H1 (cell line): ENCODE data around the gene MAP4K4. TPM values are rescaled to one million over a fixed set of nuclear protein-coding genes. Genes with fewer than 3 reads are reported as not detected.

ENCODE experiments used
- CTCF ChIA-PET: fragments of 300-600 bp; sonication (Branson Sonifier 250); formaldehyde crosslinking; loops from one replicate; lab custom pipeline; 2021; ENCODE audit not compliant: partially characterized antibody; lab: Charles Lee
- POLR2A ChIA-PET: fragments of 300-600 bp; sonication (Branson Sonifier 250); formaldehyde crosslinking; loops from one replicate; lab custom pipeline; 2021; ENCODE audit warnings: inconsistent platforms; ENCODE audit not compliant: partially characterized antibody; lab: Charles Lee
- DNase-seq, 2 experiments: peaks; one replicate each; pipeline versions ENCODE4 v3.0.0 to v3.0.0-alpha.2; 2010 to 2022; ENCODE audit warnings: low spot score in 2 of 2, low read depth in 1 of 2, mixed read lengths in 1 of 2
- FAIRE-seq: peaks from 2 replicates; lab custom pipeline; 2011; peaks lifted over from hg19 to GRCh38; lab: Jason Lieb, UNC
- H2AFZ ChIP-seq: 2 replicates; pipeline ENCODE4 v1.8.1; 2012; ENCODE audit warnings: low read length, inconsistent platforms
- H2AK5ac ChIP-seq: 2 replicates; pipeline ENCODE4 v1.6.1; 2013; ENCODE audit warnings: low read depth, low read length
- H2BK120ac ChIP-seq: replicated peaks from 2 replicates; pipeline ENCODE3; 2013; ENCODE audit warnings: low read depth, low read length, inconsistent platforms
- H2BK12ac ChIP-seq: 2 replicates; pipeline ENCODE4 v1.6.1; 2013; ENCODE audit warnings: low read depth, low read length
- H2BK15ac ChIP-seq: 2 replicates; pipeline ENCODE4 v1.6.1; 2013; ENCODE audit warnings: low read length
- H2BK20ac ChIP-seq: 2 replicates; pipeline ENCODE4 v1.6.1; 2013; ENCODE audit warnings: low read length
- H2BK5ac ChIP-seq: 2 replicates; pipeline ENCODE4 v1.6.1; 2013; ENCODE audit warnings: low read depth, low read length
- H3K14ac ChIP-seq: 2 replicates; pipeline ENCODE4 v1.6.1; 2013; ENCODE audit warnings: inconsistent platforms; ENCODE audit not compliant: insufficient read length
- H3K18ac ChIP-seq: 2 replicates; pipeline ENCODE4 v1.6.1; 2013; ENCODE audit warnings: low read length; ENCODE audit errors: extremely low read depth
- H3K23ac ChIP-seq: 2 replicates; pipeline ENCODE4 v1.6.1; 2013; ENCODE audit warnings: inconsistent platforms; ENCODE audit not compliant: insufficient read length
- H3K23me2 ChIP-seq: 2 replicates; pipeline ENCODE4 v1.6.1; 2013; ENCODE audit warnings: low read depth, low read length
- H3K27ac ChIP-seq: 2 replicates; pipeline ENCODE4 v1.6.1; 2011; ENCODE audit warnings: low read depth, low read length, inconsistent platforms
- H3K27me3 ChIP-seq, 4 experiments: replicated peaks in 1 of 4; 1 replicate in 1 of 4; 2 replicates in 3 of 4; pipeline versions ENCODE4 v1.6.1 to v1.8.1; 2011 to 2013; ENCODE audit warnings: low read length in 3 of 4, mild to moderate bottlenecking in 3 of 4, inconsistent platforms in 2 of 4, mixed read lengths in 2 of 4, moderate library complexity in 1 of 4; ENCODE audit not compliant: control insufficient read depth in 3 of 4, insufficient read depth in 3 of 4; ENCODE audit errors: extremely low read depth in 1 of 4
- H3K36me3 ChIP-seq, 4 experiments: 2 replicates each; pipeline versions ENCODE4 v1.6.1 to v1.8.1; 2011 to 2013; ENCODE audit warnings: mild to moderate bottlenecking in 4 of 4, low read length in 3 of 4, moderate library complexity in 2 of 4, control low read depth in 1 of 4, inconsistent platforms in 1 of 4; ENCODE audit not compliant: insufficient read depth in 4 of 4, control insufficient read depth in 2 of 4
- H3K4ac ChIP-seq: replicated peaks from 2 replicates; pipeline ENCODE3; 2013; ENCODE audit warnings: low read length, low read depth, mixed read lengths, inconsistent platforms; ENCODE audit not compliant: insufficient read length
- H3K4me1 ChIP-seq, 4 experiments: replicated peaks in 1 of 4; 1 replicate in 1 of 4; 2 replicates in 3 of 4; pipeline versions ENCODE4 v1.6.1 to v1.8.1; 2011 to 2013; ENCODE audit warnings: low read length in 3 of 4, inconsistent platforms in 2 of 4, mixed read lengths in 1 of 4; ENCODE audit not compliant: insufficient read depth in 4 of 4, control insufficient read depth in 3 of 4
- H3K4me2 ChIP-seq, 2 experiments: 2 replicates each; pipeline versions ENCODE4 v1.6.1 to v1.8.1; 2011 to 2013; ENCODE audit warnings: low read depth in 2 of 2, low read length in 2 of 2, control low read depth in 1 of 2, inconsistent platforms in 1 of 2, mild to moderate bottlenecking in 1 of 2; ENCODE audit not compliant: insufficient read depth in 1 of 2
- H3K4me3 ChIP-seq, 4 experiments: fragments of 200-600, 300-600 bp in 1 of 4; sonication (generic), shearing (Covaris generic), sonication (Bioruptor Twin) in 1 of 4; 2 replicates each; pipeline versions ENCODE4 v1.5.1 to v1.8.1; 2011 to 2016; ENCODE audit warnings: low read length in 4 of 4, low read depth in 3 of 4, control low read depth in 2 of 4, inconsistent platforms in 2 of 4, mild to moderate bottlenecking in 2 of 4, mixed read lengths in 1 of 4, moderate library complexity in 1 of 4; ENCODE audit not compliant: insufficient read depth in 2 of 4; ENCODE audit errors: extremely low read depth in 1 of 4
- H3K56ac ChIP-seq: replicated peaks from 2 replicates; pipeline ENCODE3; 2013; ENCODE audit warnings: low read depth, mild to moderate bottlenecking, mixed read lengths, low read length, inconsistent platforms; ENCODE audit not compliant: insufficient read length
- H3K79me1 ChIP-seq: 2 replicates; pipeline ENCODE4 v1.6.1; 2013; ENCODE audit warnings: low read depth, low read length, control low read depth
- H3K79me2 ChIP-seq, 2 experiments: 2 replicates each; pipeline versions ENCODE4 v1.6.1 to v1.8.1; 2012 to 2013; ENCODE audit warnings: low read length in 2 of 2, mild to moderate bottlenecking in 2 of 2, inconsistent platforms in 1 of 2; ENCODE audit not compliant: insufficient read depth in 2 of 2, control insufficient read depth in 1 of 2
- H3K9ac ChIP-seq, 4 experiments: replicated peaks in 1 of 4; 1 replicate in 1 of 4; 2 replicates in 3 of 4; pipeline versions ENCODE4 v1.6.1 to v1.8.1; 2011 to 2013; ENCODE audit warnings: low read depth in 3 of 4, low read length in 3 of 4, control low read depth in 2 of 4, mild to moderate bottlenecking in 2 of 4, moderate library complexity in 2 of 4, inconsistent platforms in 1 of 4; ENCODE audit errors: extremely low read depth in 1 of 4
- H3K9me3 ChIP-seq, 2 experiments: 2 replicates each; pipeline versions ENCODE4 v1.6.1 to v1.8.1; 2012 to 2013; ENCODE audit warnings: mild to moderate bottlenecking in 2 of 2, moderate library complexity in 2 of 2, control low read depth in 1 of 2, inconsistent platforms in 1 of 2, low read depth in 1 of 2, low read length in 1 of 2, mixed read lengths in 1 of 2; ENCODE audit not compliant: insufficient read depth in 2 of 2
- H4K20me1 ChIP-seq, 2 experiments: replicated peaks in 1 of 2; 2 replicates each; pipeline versions ENCODE3 to v1.8.1; 2011 to 2013; ENCODE audit warnings: inconsistent platforms in 2 of 2, low read length in 2 of 2, mild to moderate bottlenecking in 1 of 2; ENCODE audit not compliant: insufficient read depth in 2 of 2, control insufficient read depth in 1 of 2
- H4K5ac ChIP-seq: 2 replicates; pipeline ENCODE4 v1.6.1; 2013; ENCODE audit warnings: low read length, low read depth, mixed read lengths, inconsistent platforms; ENCODE audit not compliant: insufficient read length
- H4K8ac ChIP-seq: 2 replicates; pipeline ENCODE4 v1.8.0; 2013; ENCODE audit warnings: mild to moderate bottlenecking, moderate library complexity, low read length, inconsistent platforms; ENCODE audit not compliant: insufficient read depth; ENCODE audit errors: extremely low read depth
- H4K91ac ChIP-seq: replicated peaks from 2 replicates; pipeline ENCODE3; 2013; ENCODE audit warnings: low read length, mixed read lengths, inconsistent platforms; ENCODE audit not compliant: insufficient read length
- CBX8 ChIP-seq: fragments of 300-800, 300-1000 bp; sonication (generic); IDR thresholded peaks from 2 replicates; pipeline ENCODE4 v1.7.1; 2016; ENCODE audit warnings: low read depth, low read length, borderline replicate concordance
- CHD2 ChIP-seq: IDR thresholded peaks from 2 replicates; pipeline ENCODE4 v1.6.1; 2012; ENCODE audit warnings: low read length, improper control_type of control experiment
- CREB1 ChIP-seq: IDR thresholded peaks from 2 replicates; pipeline ENCODE4 v1.6.1; 2012; ENCODE audit warnings: inconsistent platforms
- EGR1 ChIP-seq: IDR thresholded peaks from 2 replicates; pipeline ENCODE4 v1.6.1; 2011; ENCODE audit warnings: low read depth, low read length, borderline replicate concordance
- EP300 ChIP-seq, 2 experiments: IDR thresholded peaks; 1 replicate in 1 of 2; 2 replicates in 1 of 2; pipeline ENCODE4 v1.6.1; 2011 to 2012; ENCODE audit warnings: low read depth in 2 of 2, low read length in 2 of 2, mild to moderate bottlenecking in 2 of 2, borderline replicate concordance in 1 of 2, inconsistent platforms in 1 of 2, moderate library complexity in 1 of 2
- HDAC6 ChIP-seq: IDR thresholded peaks from one replicate; pipeline ENCODE4 v1.7.1; 2012; ENCODE audit warnings: low read depth, mild to moderate bottlenecking, inconsistent platforms, low read length, moderate library complexity
- NANOG ChIP-seq: IDR thresholded peaks from 2 replicates; pipeline ENCODE4 v1.6.1; 2011; ENCODE audit warnings: low read length, low read depth, mild to moderate bottlenecking, inconsistent platforms; ENCODE audit not compliant: insufficient read depth, poor library complexity, severe bottlenecking
- POU5F1 ChIP-seq: IDR thresholded peaks from 2 replicates; pipeline ENCODE4 v1.6.1; 2011; ENCODE audit warnings: low read depth, mild to moderate bottlenecking, low read length, moderate library complexity
- RAD21 ChIP-seq, 2 experiments: IDR thresholded peaks in 1 of 2; conservative IDR thresholded peaks in 1 of 2; 2 replicates each; pipeline ENCODE4 v1.6.1; 2011; ENCODE audit warnings: low read depth in 2 of 2, low read length in 2 of 2, improper control_type of control experiment in 1 of 2, inconsistent platforms in 1 of 2, mild to moderate bottlenecking in 1 of 2, moderate library complexity in 1 of 2
- SP1 ChIP-seq: IDR thresholded peaks from 2 replicates; pipeline ENCODE4 v1.6.1; 2011; ENCODE audit warnings: low read depth, low read length
- WGBS, 2 experiments: shearing (Covaris generic) in 1 of 2; methylation state at CpG; one replicate each; pipeline versions ENCODE4 v1.1.6 to v1.1.7; 2013 to 2015; ENCODE audit warnings: low lambda C conversion rate in 2 of 2, mixed read lengths in 2 of 2, inconsistent platforms in 1 of 2, low coverage in 1 of 2, missing lambda C conversion rate in 1 of 2; ENCODE audit not compliant: insufficient replicate concordance in 2 of 2, insufficient coverage in 1 of 2, insufficient read length in 1 of 2; ENCODE audit errors: extremely low coverage in 1 of 2, missing lambda C conversion rate in 1 of 2; 5-methylcytosine and 5-hydroxymethylcytosine counted together
- polyA plus RNA-seq, 7 experiments: library from polyadenylated mRNA; depleted of rRNA in 3 of 7; stranded (reverse) in 5 of 7; unstranded in 2 of 7; fragments of >200 nt in 5 of 7; fragments of 200-250 nt in 2 of 7; gene quantifications; 1 replicate in 5 of 7; 2 replicates in 1 of 7; 4 replicates in 1 of 7; pipeline versions ENCODE4 v1.2.1 to v1.2.3, GENCODE V29; 2011 to 2013; ENCODE audit warnings: missing spikeins in 2 of 7, mixed read lengths in 2 of 7
- total RNA-seq: library from RNA; stranded (reverse); fragmentation: NEBNext Ultra II Directional; extraction: Animal tissue kit (Norgen Biotek cat#: 25700); gene quantifications from 2 replicates; pipeline ENCODE4 v1.2.1, GENCODE V29; 2021
- TF ChIP-seq, protein P1 (sequence below): IDR thresholded peaks from 2 replicates; pipeline ENCODE4 v1.6.1; 2011; ENCODE audit warnings: low read length, improper control_type of control experiment

MAP4K4 gene
- total and polyA plus RNA-seq, 2 of the 8 experiments (the other 6 are each of a cell fraction or from before 2014, with no cell fraction given): 53.2 to 138 TPM

DNA sequence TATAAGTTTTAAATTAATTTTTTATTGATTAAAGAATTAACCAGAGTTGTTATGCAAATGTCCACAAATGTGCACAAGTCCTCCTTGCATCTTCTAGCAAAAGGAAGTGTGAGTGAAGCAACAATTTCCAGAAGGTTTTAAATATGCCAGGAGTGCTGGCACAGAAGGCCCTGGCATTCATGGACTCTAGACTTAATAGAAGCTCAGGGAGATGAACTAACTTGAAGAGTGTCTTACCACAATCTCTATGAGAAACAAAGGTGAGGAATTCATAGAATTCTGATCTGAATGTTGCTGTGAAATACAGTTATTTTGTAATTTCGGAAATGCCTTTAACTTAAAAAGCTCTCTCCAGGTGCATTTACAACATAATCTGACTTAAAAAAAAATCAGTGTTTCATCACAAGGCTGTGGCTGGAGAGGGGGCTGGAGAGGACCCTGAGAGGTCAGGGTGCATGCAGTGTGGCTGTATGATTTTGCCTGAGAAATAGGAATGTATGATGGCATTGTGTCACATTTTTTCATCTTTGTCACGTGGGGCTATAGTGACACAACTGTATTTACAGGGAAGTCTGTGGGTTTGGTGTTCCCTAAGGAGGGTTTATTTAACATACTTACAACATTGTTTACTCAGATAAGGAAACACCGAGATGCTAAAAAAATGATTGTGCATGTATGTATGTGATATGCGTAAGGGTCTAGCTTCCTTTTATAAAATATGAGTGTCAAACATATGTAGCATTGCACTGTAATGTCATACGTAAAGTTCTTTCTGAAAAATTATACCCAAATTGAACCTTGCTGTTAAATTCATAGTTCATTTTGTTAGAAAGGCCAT is 66.2 kb downstream of the MAP4K4 start:
- Histone ChIP-seq H2BK12ac (no peak overlapping the region), H3K4me2 (no peak overlapping the region), H2BK120ac (no peak overlapping the region), H4K5ac (no peak overlapping the region), H3K4me3 (no peak overlapping the region), H3K23me2 (no peaks in the 10 kb centered on the region), H2BK20ac (no peak overlapping the region), H4K8ac (no peak overlapping the region), H3K14ac (no peak overlapping the region), H4K91ac (no peak overlapping the region), H3K9me3 (no peaks in the 10 kb centered on the region), H3K4me1 (peaks cover 10 to 24% (median 21%) of the 10 kb centered on the region in 4 experiments; a peak in 6 of 7 replicates), H2AFZ (no peak overlapping the region), H3K36me3 (no peaks in the 10 kb centered on the region), H3K18ac (no peak overlapping the region), H3K79me1 (peaks cover 9% of the 10 kb centered on the region), H2BK5ac (no peak overlapping the region), H2BK15ac (no peak overlapping the region), H3K4ac (no peak overlapping the region), H3K27me3 (no peaks in the 10 kb centered on the region), H4K20me1 (peaks cover 15 to 22% of the 10 kb centered on the region in 2 experiments), H3K9ac (no peak overlapping the region), H3K23ac (no peak overlapping the region), H2AK5ac (no peak overlapping the region), H3K27ac (no peak overlapping the region), H3K56ac (no peak overlapping the region), H3K79me2 (peaks cover 9 to 94% of the 10 kb centered on the region in 2 experiments)
- FAIRE-seq: no peak
- 85% methylated on average over 5 of the region's 5 CpGs; no CpG with 5 or more reads in 1 of the 2 experiments for WGBS, 2 experiments
- POLR2A ChIA-PET: interaction anchor here (0.9 to 1.0 kb wide), 2 partner anchors 16 to 66 kb away, joined by 3 read pairs; partner anchors contain the start of gene MAP4K4
- CTCF ChIA-PET: interaction anchor here (0.8 to 3.9 kb wide), 4 partner anchors 12 to 68 kb away, joined by 3 to 17 read pairs (median 4); no protein-coding TSS in a partner anchor
- no peak for DNase-seq
- TF ChIP-seq, protein P1, sequence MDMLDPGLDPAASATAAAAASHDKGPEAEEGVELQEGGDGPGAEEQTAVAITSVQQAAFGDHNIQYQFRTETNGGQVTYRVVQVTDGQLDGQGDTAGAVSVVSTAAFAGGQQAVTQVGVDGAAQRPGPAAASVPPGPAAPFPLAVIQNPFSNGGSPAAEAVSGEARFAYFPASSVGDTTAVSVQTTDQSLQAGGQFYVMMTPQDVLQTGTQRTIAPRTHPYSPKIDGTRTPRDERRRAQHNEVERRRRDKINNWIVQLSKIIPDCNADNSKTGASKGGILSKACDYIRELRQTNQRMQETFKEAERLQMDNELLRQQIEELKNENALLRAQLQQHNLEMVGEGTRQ: no peak
- TF ChIP-seq EP300 (IDR thresholded peaks at IDR 0.05; ENCODE audit: borderline replicate concordance in 1 of 2, low read depth in 2 of 2, low read length in 2 of 2) (no peak), POU5F1 (no peak), NANOG (no peak), EGR1 (no peak), RAD21 (IDR thresholded peaks at IDR 0.05 in 1 of 2, conservative IDR thresholded peaks at IDR 0.05 in 1 of 2; ENCODE audit: low read depth in 2 of 2, low read length in 2 of 2) (no peak), CREB1 (no peak), HDAC6 (no peak), CBX8 (no peak), SP1 (no peak), CHD2 (no peak)
